NOMO-1 treated with DMSO at 0.1 percent for 48 hours (cell line): ENCODE data around the gene TNPO3.
"Not testable (repeated sequence)": the region's sequence is repeated elsewhere in the genome, so short reads cannot be mapped to it uniquely, and the experiment has no call there.

Experiments
- DNase-seq: peaks from one replicate; lab custom pipeline; 2025; ENCODE audit not compliant: unreplicated experiment; lab: John Stamatoyannopoulos, UW

Gene TNPO3

GRCh38 chr7:129017933-129018538, 36.9 kb downstream of the TNPO3 start:
- no peak for DNase-seq

GRCh38 chr7:129017264-129017663, 37.6 kb downstream of the TNPO3 start:
- DNase-seq, result no peak

DNA sequence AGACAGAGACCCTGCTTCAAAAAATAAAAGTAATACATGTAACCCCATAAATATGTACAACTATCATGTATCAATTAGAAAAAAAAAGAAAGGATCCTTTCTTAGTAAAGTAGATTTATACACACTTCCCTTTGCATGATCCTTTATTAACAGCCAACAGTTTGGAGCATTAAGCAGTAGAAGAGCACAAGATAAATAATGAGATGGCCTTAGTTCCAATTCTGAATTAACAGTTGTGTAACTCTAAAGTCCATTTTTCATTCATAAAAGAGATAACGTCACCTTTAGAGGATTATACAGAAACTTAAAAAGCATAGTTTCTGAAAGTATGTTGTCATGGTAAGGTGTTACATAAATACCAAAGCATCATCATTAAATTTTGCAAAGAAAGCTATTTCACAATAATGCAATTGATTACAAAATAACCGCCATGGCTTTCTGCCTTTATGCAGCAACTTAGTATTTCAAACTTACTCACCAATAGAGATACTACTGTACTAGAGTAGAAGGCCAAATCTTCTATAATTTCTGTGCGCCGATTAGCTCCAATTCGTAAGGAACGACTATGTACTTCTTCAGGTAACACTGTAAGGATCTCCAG, 40.3 kb downstream of the TNPO3 start:
- peak; percentile 74 for DNase-seq

DNA sequence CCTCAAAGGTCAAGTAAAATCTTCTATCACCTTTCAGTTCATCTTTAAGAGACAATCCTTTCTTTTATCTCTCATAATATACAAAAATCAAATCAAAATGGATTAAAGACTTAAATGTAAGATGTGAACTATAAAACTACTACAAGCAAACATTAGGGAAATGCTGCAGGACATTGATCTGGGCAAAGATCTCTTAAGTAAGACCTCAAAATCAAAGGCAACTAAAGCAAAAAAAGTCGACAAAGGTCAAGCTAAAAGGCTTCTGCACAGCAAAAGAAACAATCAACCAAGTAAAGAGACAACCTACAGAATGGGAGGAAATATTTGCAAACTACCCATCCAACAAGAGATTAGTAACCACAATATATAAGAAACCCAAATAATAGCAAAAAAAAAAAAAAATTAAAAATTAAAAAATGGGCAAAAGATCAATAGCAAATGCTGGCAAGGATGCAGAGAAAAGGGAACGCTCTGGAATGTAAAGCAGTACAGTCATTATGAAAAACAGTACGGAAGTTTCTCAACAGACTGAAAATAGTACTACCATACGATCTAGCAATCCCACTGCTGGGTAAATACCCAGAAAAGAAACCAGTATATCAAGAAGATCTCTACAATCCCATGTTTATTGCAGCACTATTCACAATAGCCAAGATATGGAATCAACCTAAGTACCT, 41.7 kb downstream of the TNPO3 start:
- DNase-seq, result peak; percentile 62

- no peak for DNase-seq
Measured at GRCh38 chr7:129012641-129013040, 42.3 kb downstream of the TNPO3 start.

GRCh38 chr7:129010075-129010474, 44.8 kb downstream of the TNPO3 start:
- no peak for DNase-seq

GRCh38 chr7:129009437-129009836, 45.5 kb downstream of the TNPO3 start:
- DNase-seq, result peak; percentile 14

- no peak for DNase-seq
Measured at GRCh38 chr7:129008645-129009414, 46.1 kb downstream of the TNPO3 start.

DNA sequence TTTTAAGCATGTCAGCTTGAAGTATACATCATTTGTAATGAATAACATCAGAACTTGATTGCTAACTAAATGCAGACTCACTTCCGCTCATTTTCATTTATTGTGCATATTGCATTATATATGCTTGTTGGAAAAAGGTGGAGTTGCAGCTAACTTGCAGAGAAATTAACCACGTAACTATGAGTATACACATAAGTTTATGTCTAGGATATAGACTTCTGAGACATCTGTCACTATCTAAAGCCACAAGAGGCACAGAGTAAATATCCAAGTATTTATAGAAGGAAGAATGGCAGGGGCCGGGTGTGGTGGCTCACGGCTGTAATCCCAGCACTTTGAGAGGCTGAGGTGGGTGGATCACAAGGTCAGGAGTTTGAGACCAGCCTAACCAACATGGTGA, 47.3 kb downstream of the TNPO3 start:
- DNase-seq, result no peak

- no peak for DNase-seq
Measured at GRCh38 chr7:129006636-129007414, 48.1 kb downstream of the TNPO3 start.

- DNase-seq, result no peak
Measured at GRCh38 chr7:129005186-129005585, 49.7 kb downstream of the TNPO3 start.

DNA sequence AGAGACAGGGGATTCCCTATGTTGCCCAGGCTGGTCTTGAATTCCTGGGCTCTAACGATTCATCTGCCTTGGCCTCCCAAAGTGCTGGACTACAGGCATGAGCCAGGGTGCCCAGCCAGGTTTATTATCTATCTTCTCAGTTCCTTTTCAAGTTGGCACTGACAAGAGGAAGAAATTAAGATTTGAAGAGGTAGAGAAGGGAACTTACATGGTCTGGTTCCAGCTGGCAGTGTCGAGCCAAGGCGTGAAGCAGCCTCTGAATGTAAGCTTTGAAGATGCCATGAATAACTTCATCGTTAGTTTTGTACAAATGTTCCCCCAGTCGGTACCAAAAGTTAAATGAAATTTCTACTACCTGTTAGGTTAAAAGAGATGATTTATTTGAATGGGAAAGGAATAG, 57.7 kb downstream of the TNPO3 start:
- DNase-seq, result no peak

GRCh38 chr7:128994560-128994959, 60.4 kb downstream of the TNPO3 start:
- DNase-seq, result not testable (repeated sequence)

DNA sequence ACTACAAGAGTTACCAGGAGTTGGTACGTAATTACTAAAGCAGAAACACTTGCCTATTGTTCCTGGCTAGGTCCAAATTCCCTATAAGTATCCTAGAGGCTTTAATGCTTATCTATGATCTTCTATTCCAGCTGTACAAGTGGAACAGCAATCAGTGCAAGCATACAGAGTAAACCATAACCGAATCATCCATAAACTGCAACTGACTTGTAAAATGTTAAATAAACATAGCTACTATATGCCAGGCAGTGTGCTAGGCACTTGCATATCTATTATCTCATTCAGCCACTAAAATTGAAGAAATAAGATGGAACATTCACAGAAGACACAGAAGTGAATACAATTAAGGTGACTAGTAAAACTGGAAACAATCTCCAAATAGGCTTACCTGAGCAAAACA, 61.5 kb downstream of the TNPO3 start:
- DNase-seq, result no peak

DNA sequence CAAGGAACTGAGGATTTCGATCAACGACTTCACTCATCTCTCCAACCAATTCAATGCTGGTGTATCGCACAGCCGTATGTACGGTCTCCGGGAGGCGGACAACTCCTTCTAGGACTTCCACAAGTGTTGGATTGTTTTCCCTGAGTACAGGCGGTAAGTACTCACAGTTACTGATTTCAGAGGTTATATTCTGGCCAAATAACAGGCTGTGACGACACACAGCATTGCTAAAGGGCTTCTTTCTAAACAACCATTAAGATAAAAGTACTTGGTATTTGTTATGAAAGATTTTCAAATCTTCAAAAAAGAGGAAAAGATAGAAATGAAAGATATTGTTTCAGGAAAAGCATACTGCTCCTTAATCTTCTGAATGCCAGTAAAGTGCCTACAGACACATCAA, 65.0 kb downstream of the TNPO3 start:
- no peak for DNase-seq

DNA sequence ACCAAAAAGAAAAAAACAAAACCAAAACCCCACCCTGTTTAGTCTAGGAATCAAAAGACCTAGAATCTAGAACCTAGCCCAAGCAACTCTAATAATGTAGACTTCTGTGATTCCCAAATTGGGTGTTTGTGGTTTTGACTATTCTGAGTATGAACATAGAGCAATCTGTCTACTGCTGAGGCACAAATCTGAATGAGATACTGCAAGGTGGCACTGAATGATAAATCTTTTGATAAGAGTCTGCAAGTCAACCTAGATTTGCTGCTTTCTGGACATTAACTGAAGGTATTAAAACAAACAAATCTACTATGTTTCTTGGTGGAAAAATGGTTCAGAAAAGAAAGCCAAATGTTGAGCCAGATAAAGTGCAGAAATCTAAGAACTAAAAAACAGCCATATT, 66.5 kb downstream of the TNPO3 start:
- no peak for DNase-seq

- DNase-seq, result no peak
Measured at GRCh38 chr7:128986609-128987008, 68.3 kb downstream of the TNPO3 start.

DNA sequence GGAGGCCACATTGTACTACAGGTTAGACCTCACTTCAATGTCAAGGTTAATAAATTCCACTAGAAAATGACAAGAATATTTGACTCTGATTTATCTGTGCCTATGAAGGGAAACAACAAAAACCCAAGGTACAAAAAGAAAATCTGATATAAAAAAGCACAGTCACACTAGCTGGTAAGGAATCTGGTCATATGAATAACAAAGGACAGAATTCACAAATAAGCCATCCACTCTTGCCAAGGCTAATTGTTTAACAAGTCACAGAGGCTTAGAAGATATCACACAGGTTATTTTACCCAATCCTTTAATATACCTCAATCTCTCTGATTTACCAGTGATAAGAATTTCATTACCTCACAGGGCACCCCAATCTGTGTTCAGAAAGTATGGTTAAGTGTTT, 69.3 kb downstream of the TNPO3 start:
- no peak for DNase-seq

DNA sequence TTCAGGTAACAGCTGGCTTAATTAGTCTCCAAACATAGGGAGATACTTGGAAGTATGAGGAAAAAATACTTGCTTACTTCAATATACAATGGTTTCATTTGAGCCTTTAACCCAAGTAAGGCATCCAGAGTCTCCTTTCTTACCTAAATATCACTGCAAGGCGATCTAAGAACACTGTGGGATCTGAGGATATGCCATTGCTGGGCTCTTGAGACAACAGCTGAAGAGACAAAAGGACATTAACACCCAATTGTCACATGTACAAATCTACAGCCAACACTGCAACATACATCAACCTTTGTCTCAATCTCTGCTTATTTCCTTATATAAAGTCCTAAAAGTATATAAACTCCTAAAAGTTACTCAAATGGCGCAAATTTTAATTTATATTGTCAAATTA, 72.8 kb downstream of the TNPO3 start:
- DNase-seq, result no peak

DNA sequence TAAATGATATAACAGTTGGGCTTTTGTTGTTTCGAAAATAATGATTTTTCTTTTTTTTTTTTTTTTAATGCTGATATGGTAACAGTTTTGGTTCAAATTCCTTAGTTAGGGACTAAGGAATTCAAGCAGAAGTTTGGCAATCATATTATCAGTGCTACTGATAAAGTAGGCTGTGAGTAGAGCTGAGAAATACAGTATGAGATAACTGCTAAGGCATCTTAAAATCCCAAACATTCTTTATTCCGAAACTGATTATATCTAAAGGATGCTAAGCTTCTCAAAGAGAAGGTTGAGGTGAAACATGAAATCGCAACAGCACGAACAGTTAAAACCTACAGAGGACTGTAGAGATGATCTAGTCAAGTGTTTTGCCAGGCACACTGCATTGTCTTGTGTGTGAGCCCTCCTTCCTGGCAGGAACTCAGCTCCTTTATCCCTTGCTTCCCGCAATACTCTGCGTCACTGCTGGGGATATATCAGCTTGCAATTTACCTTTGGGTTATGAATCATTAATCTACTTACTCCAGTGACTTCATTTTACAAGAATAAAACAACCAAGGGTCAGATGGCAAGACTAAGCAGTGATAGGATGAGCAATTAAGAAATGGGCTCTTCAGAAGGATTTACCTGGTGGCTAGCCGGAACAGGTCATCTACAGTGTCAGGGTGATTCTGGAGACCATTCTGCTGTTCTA, 80.5 kb downstream of the TNPO3 start:
- DNase-seq, result no peak

GRCh38 chr7:128968624-128969023, 86.3 kb downstream of the TNPO3 start:
- DNase-seq, result no peak
